ENCODE results near the gene EGLN3.
"Not testable (repeated sequence)": the region's sequence is repeated elsewhere in the genome, so short reads cannot be mapped to it uniquely, and the experiment has no call there.

Gene EGLN3

DNA sequence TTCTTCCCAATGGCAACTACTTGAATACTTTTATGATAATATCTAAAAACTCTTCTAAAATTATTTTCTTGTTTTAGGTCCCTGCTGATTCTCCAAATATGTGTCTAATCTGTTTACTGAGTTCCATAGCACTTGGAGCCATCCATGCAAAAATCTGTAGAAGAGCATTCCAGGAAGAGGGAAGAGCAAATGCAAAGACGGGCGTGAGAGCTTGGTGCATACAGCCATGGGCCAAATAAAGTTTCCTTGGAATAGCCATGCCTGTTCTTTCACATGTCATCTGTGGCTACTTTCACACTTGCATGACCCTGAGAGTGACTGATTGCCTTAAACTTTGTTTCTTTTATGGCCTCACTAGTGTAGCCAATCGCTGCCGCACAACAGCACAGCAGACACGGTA is 13.0 kb upstream of the EGLN3 start:
- no peak for TF ChIP-seq CTCF (IDR thresholded peaks at IDR 0.05; ENCODE audit: low read depth, low read length)
- no peak overlapping the region for H3K4me3 ChIP-seq (ENCODE audit: low read depth, low read length)

- H3K4me3 ChIP-seq (ENCODE audit: low read depth, low read length): not testable (repeated sequence)
Measured at GRCh38 chr14:33962466-33962865, 11.6 kb upstream of the EGLN3 start.

DNA sequence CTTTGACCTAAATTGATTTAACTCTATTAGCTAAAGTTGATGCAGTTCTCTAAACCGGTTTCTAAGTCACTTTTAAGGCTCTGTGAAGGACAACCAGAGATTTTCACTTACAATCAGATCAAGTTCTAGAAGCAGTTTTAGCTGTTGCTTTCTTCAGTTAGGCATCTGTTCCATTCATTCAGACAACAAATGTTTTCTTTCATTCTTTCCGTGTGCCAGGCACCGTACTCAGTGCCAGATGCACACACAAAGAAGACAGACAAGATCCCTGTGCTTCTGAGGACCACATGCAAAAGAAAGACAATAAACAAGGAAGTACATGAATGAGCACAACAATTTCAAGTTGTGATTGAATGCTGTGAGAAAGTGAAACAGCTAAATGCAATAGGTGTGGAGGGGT is 11.1 kb upstream of the EGLN3 start:
- H3K4me3 ChIP-seq (ENCODE audit: low read depth, low read length): no peak overlapping the region
- TF ChIP-seq CTCF (IDR thresholded peaks at IDR 0.05; ENCODE audit: low read depth, low read length): no peak

DNA sequence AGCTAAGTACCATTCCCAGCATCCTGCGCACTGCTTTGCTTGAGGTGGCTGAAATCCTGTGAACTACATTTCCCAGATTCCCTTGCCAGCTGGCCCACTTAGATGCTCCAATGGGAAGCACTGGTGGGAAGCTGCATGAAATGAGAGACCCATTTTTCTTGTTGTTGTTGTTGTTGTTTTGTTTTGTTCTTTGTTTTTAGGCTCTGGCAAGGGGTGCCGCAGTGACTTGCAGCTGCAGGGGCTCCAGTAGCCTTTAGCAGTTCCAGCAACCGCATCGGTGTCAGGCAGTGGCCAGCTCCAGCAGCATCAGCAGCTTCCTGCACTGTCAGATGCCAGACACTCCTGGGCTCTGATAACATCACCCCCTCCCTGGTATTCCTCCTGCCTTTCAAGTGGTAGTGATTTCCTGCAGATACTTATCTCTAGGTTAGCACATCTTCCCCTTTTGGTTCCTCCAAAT is 8.8 kb upstream of the EGLN3 start:
- TF ChIP-seq CTCF (IDR thresholded peaks at IDR 0.05; ENCODE audit: low read depth, low read length): no peak

GRCh38 chr14:33958605-33959226 is 7.8 kb upstream of the EGLN3 start:
- TF ChIP-seq CTCF (IDR thresholded peaks at IDR 0.05; ENCODE audit: low read depth, low read length): no peak

More for the DNA sequence above, 8.8 kb upstream of the EGLN3 start:
- no peak overlapping the region for H3K4me3 ChIP-seq (ENCODE audit: low read depth, low read length)

DNA sequence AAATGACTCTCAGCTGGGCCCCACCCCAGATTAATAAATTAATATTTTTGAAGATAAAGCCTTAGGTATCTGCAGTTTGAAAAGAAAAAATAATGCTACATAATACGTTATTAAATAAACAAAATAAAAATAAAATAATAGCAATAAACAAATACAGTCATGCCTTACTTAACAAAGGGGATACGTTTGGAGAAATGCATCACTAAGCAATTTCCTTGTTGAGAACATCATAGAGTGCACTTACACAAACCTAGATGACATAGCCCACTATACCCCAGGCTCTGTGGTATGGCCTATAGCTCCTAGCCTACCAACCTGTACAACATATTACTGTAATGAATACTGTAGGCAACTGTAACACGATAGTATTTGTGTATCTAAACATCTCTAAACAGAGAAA is 7.1 kb upstream of the EGLN3 start:
- no peak overlapping the region for H3K4me3 ChIP-seq (ENCODE audit: low read depth, low read length)
- no peak for TF ChIP-seq CTCF (IDR thresholded peaks at IDR 0.05; ENCODE audit: low read depth, low read length)

More at GRCh38 chr14:33958605-33959226, 7.8 kb upstream of the EGLN3 start:
- no peak overlapping the region for H3K4me3 ChIP-seq (ENCODE audit: low read depth, low read length)

- H3K4me3 ChIP-seq (ENCODE audit: low read depth, low read length): no peak overlapping the region
- TF ChIP-seq CTCF (IDR thresholded peaks at IDR 0.05; ENCODE audit: low read depth, low read length): no peak
Measured at GRCh38 chr14:33957299-33957698, 6.4 kb upstream of the EGLN3 start.

DNA sequence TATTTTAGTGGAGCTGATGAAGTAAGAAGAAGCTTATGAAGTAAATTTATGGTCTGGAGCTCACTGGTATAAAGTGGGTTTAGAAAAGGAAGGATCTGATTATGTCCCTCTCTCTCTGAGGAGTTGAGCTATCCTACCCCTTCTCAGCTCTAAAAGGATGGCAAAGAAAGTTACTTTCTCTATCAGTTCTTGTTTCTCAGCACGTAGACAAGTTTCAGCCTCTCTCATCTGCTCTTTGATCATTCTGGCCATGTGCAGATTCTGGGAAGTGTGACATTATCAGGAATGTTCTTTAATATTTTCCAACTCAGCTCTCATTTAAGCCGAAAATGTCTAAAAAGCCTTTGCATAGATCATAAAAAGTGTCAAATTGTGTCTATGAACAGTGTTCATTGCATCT is 5.8 kb upstream of the EGLN3 start:
- no peak overlapping the region for H3K4me3 ChIP-seq (ENCODE audit: low read depth, low read length)

More for the DNA sequence above, 5.8 kb upstream of the EGLN3 start:
- TF ChIP-seq CTCF (IDR thresholded peaks at IDR 0.05; ENCODE audit: low read depth, low read length): no peak
